H4 (cell line): ENCODE measurements around the gene ERBB4. TPM values are rescaled to one million over a fixed set of nuclear protein-coding genes. Genes with fewer than 3 reads are reported as not detected.
"Not testable (repeated sequence)": the region's sequence is repeated elsewhere in the genome, so short reads cannot be mapped to it uniquely, and the experiment has no call there.

Source experiments
- DNase-seq: peaks from one replicate; pipeline ENCODE4 v3.0.0-alpha.2; 2015; ENCODE audit warnings: low spot score
- total RNA-seq: library from RNA; depleted of rRNA; stranded (reverse); fragments of >200 nt; shearing (Covaris generic); gene quantifications from 2 replicates; pipeline ENCODE4 v1.2.3, GENCODE V29; 2014

ERBB4 gene
- total RNA-seq, 1 experiment from 2014 or later, result 0.33 TPM

DNA sequence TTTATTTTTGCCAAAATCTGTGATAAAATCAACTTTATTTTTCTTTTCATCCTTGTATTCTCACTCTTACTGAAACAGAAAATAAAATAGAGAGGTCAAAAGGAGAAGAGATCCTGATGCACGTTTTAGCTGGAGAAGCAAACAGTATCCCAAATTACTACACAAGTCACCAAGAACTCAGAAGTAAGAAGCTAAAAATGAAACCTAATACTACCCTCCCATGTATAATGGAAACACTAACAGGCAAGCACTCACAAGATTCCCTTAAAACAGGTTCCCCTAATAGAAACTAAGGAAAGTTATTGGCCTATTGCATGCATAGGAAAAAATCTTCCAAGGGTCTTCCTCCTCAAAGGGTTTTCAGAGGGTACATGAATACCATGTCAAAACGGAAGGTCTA lies 927.0 kb downstream of the ERBB4 start:
- DNase-seq, result no peak

DNA sequence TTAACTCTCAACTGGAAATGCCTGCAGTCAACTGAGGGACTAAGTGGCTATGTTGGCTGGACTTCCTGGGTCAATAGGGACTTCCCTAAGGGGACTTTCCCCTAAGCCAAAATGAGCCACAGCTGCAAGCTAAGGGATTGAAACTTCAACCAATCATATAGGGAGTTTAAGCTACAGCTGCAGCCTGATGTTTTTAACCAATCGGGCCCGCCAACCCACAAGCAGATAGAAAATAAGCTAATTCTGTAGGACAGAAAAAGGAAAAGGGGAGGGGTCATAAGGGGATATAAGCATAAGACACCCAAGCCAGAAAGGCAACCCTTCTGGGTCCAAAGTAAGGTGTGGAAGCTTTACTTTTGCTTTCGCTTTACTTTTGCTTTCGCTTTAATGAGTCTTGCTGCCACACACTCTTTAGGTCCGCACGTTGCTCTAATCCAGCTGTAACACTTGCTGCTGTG lies 927.5 kb downstream of the ERBB4 start:
- peak; percentile 86 for DNase-seq

DNA sequence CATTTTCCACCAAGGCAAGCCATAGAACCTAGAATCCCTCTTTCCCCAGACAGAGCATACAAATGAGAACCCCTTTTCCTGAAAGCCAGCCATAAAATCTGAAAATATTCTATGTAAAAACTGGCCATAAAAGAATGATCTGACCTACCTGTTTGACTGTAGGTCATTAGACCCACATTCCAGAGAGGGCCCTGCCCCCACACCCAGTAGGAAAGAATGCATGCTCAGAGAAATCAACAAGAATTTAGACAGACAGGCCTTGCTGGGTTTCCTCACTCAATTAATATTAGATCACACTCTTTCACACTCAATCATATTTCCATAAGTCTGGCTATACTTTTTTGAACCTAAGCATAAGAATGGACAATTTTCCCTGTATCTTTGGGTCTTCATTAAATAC lies 929.5 kb downstream of the ERBB4 start:
- no peak for DNase-seq

DNA sequence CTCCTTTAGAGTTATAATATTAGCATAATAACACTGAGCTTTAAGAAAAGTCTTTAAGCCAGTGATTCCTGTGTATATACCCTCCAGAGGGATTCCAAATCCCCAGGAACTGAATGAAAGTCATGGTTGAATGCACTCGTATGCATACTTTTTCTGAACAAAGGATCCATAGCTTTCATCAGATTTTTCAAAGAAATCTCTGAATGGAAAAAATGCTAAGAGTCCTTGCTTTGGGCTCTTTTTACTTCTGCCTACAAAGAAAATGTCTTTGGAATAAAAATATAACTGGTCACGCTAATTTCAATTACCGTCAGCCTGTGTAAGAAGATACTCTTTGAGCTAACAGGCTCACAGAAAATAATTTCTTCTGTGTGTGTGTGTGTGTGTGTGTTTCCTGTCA lies 939.5 kb downstream of the ERBB4 start:
- no peak for DNase-seq

DNA sequence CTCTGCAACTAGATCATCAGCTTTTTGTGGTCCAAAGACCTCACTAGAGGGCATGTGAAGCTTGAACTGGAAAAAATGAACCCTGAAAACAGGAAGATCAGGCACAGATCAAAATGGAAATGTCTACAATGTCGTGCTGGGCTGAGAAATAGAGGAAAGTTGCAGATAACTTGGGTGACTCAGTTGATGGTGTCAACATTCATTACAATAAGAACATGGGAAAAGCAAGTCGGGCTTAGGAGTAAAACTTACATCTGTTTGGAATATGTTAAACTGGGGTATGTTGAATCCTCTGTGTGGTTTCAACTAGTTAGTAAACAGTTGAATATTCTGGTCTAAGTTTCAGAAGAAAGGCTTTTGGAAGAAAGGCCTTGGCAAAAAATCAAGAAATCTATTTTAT lies 940.4 kb downstream of the ERBB4 start:
- no peak for DNase-seq

DNA sequence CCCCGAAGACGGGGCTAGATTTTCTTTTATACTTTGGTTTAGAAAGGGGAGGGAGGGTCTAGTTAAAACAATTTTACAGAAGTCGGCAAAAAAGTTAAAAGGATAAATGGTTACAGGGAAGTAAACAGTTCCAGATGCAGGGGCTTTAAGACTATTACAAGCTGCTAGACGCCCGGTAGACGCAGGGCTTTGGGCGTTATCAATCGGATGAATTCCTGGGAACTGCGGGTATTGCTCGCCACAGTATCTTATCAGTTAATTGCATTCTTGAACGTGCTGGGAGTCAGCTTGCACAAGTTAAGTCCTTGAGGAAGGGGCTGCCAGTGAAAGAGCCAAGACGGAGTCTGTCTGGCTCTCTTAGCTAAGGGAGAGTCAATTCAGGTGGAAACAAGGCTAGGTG lies 946.6 kb downstream of the ERBB4 start:
- not testable (repeated sequence) for DNase-seq

DNA sequence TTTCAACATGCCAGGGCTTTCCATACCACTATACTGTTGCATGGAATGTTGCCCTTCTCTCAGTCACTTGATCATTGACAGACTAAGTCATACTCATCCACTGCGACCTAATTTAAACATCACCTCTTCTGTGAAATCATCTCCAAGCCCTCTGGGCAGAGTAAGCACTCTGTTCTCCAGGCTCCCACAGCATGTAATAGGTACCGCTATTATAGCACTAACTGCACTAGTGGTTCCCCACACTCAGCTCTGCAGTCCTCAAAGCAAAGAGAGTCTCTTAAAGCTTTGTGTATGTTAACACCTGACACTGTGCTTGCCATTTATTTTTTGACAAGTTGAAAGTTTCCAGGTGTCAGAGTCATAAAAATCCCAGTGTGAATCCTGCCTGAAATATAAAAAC lies 947.2 kb downstream of the ERBB4 start:
- no peak for DNase-seq

DNA sequence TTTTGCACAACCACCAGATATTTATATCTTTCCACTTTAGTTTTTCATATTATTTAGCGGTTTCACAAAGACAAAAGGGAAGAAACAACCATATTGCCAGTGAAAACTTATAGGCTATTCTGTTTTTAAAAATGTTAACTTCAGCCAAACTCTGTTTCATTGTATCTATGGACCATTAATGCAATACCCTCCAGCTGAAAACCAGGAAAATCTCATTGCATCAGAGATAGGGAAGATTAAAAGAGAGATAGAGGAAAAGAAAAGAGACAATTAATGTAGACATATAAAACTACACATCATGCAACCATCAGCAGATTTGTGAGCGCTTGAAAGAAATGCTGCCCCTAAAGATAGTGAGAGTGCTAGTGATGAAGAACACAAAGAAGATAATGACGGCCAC lies 970.2 kb downstream of the ERBB4 start:
- no peak for DNase-seq

DNA sequence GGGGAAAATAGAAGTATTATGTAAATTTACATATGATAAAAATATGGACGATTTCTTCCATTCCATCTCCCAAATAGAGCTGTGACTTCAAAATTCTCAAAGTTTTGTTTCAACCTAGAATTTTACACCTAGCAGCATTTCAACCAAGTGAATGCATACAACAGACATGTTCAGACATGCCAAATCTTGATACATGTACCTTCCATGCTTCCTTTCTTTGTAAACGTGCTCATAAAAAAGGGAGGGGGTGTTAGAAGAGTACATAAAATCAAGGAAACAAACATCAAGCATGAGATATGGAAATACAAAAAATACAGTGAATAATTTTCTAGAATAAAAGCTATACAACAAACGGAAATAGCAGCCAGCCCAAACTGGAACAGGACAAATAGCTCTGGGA lies 974.2 kb downstream of the ERBB4 start:
- no peak for DNase-seq

DNA sequence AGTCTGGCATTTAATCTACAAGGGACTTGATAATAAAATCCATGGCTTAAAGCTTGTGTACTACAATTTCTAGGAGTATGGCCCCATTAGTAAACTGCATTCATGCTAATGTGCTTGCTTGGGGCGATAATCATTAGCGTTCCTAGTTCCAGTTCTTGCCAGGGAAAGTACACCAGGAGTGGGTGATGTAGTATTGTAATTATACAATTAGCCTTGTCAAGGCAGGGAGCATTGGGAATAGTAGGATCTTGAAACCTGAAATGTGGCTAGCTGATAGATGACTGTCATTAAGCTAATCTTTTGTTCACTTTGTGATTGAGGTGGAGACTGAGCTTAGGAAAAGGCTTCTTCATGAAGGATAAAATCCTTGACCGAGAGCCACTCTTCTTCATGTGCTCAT lies 993.0 kb downstream of the ERBB4 start:
- no peak for DNase-seq

DNA sequence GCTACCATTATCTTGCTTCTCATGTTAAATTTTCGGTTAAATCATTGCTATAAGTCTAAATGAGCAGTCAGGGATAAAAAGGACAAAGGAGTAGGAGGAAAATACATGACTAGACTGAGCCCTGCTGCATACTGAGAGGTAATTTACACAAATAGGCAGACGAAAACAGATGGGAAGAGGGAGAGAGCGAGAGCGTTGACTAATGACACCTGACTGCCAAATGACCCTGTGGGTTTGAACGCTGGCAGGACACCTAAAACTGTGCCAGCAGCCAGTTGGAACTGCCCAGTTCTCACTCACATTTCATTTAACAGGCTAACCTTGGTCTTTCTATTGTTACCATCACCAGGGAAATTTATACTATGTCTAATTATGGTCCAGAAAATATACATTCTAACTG lies 1004.0 kb downstream of the ERBB4 start:
- no peak for DNase-seq

DNA sequence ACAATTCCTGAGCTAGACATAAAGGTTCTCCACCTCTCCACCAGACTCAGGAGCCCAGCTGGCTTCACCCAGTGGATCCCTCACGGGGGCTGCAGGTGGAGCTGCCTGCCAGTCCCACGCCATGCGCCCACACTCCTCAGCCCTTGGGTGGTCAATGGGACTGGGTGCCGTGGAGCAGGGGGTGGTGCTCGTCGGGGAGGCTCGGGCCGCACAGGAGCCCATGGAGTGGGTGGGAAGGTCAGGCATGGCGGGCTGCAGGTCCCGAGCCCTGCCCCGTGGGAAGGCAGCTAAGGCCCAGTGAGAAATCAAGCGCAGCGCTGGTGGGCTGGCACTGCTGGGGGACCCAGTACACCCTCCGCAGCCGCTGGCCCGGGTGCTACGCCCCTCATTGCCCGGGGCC lies 1014.4 kb downstream of the ERBB4 start:
- not testable (repeated sequence) for DNase-seq

DNA sequence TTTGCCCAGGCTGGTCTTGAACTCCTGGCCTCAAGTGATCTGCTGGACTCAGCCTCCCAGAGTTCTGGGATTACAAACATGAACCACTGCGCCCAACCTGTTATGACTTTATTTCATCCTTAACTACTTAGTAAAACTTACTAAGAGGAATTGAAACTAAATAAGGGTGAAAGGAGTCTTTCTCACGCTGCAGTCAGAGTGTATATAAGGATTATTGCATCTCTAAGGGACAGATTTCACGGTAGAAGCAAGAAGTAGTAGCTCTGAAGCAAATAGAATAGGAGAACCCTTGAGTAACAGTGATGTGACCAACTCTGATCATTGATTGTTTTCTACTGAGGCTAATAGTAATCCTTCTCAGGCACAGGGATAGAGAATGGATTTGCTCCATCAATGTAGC lies 1022.1 kb downstream of the ERBB4 start:
- no peak for DNase-seq

DNA sequence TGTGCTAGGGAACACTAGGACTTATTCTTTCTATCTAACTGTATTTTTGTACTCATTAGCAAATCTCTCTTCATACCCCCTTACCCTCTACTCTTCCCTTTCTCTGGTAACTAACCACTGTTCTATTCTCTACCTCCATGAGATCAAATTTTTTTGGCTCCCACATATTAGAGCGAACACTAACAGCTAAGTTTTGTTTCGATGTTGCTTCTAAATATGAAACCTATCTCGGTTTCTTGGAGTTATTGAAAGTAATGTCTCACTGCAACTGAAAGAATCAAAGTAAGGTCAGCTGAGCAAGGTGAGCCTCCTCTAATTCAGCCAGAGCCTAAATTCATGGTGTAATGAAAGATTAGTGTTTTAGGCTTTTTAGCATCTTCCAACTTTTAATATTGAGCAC lies 1024.6 kb downstream of the ERBB4 start:
- no peak for DNase-seq

DNA sequence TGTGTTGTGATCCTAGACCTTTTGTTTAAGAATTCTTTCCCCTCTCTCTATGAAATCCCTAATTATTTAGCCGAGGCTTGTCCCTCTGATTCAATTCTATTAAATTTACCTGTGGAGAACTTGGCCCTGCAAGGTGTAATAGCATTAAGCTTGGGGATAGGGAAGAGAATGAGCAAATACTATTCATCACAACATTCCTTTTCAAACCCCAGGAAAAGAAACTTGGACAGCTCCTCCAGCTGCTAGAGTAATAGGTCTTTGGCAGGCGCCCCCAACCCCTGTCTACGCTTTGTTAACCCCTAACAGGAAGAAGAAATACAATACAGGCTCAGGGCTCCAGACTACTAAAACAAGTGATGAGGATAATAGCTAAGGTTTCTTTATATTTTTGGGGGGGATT lies 1025.2 kb downstream of the ERBB4 start:
- no peak for DNase-seq

DNA sequence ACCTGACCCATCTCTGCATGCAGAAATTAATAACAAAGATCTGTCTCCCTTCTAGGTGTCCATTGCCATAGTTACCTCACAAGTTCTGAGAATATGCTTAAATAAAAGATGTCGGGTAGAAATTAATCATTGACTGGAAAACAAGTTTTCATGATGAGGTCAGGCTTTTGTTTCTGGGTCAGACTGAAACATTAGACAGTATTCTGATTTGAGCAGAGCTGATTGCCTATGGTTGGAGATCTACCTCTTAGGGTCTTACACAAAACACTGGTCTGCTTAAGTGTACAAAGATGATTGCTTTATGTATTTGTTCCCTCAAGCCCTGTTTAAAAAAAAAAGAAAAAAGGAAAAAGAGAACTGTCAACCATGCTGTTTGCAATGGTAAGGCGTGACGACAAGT lies 1025.8 kb downstream of the ERBB4 start:
- DNase-seq, result no peak

DNA sequence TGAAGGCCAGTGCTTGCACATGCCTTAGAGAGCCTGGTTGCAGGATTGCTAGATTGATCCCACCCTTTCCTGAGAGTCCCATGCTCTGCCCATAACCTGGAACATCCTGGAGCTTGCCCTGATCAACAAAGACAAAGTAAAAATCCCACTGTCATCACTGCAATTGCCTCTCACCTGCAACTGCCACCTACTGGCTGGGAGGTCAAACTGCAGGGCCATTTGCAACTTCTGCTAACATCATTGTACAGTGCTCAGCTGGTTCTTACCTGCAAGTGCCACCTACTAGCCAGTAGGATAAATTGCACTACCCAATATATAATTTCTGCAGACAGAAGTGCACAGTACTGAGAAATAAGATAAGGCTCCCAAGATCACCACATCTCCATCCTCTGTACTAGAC lies 1034.7 kb downstream of the ERBB4 start:
- DNase-seq, result peak; percentile 31

DNA sequence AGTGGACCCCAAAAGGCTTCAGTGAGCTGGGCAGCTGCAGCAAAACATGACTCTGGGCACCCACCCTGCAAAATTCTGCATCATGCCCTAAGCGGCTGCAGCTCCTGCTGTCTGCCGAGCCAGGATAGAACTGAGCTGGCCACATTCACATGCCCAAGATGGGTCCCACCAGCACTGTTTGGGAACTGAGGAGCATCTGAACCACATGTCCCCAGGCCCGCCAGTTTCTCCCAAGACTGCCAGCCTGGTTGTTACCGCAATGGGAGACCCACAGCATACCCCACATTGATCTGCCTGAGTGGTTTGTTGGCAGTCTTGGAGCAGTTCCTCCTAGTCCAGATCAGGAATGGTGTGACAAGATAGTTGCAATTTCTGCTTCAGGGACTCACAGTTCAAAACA lies 1035.4 kb downstream of the ERBB4 start:
- DNase-seq, result no peak

DNA sequence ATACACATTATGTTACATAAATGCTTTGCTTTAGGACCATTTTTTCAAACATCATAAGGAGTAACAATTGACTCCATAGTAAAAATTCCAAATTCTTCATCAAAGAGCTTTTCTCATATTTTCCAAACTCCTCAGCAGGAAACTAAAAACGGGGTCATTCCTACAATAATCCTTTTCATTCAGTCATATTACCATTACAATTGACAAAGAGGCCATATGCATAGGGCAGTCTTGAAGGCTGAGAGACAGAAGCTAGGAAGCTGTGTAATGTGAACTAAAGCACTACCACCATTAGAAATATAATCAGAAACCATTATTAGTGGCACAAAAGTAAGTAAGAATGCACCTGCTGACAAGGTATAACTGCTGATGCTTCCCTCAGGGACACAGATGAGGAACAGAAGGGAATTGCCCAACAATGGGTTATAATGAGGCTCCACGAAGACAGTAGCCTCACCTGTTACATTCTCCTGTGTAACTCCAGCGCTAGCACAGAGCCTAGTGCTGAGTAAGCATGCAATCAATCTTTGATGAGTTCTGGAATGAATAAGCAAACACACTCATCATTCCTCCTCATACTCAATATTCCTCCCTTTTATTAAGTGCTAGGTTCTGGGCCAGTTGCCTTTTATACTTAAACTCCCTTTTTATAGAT lies 1039.9 kb downstream of the ERBB4 start:
- DNase-seq, result no peak

DNA sequence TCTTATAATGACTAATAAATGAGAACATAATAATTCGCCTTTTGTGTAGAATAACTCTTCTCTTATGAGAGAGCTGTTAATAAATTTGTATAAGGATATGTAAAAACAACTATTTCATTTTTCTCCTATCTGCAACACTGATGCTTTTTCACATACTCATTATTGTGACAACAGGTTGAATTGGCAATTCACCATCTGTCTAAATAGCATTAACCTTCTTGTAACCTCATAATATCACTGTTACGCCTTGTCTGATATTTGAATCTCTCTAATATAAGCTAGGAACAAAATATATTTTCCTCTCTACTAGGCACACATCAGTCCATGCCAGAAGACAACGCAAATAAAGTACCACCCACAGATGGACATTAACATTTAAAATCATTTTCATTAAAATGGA lies 1043.3 kb downstream of the ERBB4 start:
- DNase-seq, result no peak

DNA sequence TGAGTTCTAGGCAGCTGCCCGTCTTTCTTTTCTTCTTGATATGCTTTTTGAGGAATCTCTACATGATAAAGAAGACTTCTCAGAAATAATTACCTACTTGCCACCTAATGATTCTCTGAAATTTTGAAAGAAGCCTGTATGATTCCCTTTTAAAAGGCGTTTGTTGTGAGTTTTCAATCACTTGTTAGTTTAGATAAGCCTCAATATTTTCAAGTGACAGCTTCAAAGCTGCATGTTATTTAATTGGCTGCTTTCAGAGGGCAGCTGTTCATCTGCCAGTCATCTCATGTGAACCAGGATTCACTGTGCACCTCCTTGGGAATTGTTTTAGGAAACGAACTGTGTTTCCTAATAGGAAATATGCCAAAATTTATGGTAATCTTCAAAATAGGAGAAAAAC lies 1044.1 kb downstream of the ERBB4 start:
- DNase-seq, result no peak

DNA sequence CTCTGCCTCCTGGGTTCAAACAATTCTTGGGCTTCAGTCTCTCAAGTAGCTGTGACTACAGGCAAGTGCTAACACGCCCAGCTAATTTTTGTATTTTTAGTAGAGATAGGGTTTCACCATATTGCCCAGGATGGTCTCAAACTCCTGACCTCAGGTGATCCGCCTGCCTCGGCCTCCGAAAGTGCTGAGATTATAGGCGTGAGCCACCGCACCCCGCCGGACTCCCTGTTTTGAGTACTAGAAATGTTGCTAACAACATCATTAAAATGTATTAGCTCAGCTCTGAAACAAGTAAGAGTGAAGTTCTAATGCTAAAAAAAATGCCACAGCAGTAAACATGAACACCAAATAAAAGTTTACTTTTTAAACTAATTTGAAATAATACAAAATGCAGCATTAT lies 1044.5 kb downstream of the ERBB4 start:
- DNase-seq, result no peak

DNA sequence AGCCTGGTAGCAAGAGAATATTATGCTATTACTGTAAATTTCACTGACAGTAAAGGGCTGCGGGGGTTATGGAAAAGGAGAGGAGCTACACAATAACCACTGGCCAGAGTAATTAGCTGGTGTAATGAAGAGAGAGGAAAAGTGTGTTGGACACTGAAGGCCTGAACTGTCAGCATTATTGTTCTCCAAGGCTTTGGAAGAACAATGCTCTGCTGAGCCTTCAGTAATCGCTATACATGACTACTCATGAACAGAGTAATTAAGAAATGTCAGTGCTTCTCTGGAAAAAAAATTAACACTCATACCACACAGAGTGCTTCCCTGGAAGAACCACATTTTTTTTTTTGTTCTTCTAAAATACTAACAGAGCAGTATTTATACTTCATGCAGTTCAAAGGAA lies 1050.9 kb downstream of the ERBB4 start:
- no peak for DNase-seq

DNA sequence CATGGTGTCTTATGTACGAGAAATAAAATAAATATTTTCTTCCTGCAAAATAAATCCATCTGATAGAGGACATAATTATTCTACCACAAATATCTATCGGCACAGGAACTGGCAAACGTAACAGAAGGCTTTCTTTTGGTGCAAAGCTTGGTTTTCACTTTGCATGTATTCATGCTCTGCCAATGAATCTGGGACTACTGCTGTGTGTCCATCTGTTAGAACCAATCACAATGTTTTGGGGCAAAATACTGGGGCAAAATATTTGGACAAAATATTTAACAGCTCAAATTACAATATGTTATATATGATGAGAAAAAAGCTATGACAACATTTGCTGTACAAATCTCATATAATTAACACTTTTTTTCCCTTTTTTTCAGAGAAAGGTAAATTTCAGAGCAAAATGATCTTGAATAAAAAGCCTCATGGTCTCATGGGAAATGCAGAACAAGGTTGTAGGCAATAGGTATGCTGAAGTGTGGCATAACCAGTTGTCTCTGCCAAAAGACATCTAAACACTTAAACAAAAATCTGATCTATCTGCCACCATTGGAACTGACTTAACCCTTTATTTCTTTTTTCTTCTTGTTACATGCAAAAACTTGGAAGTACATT lies 1059.0 kb downstream of the ERBB4 start:
- DNase-seq, result no peak
